A673 (cell line): ENCODE results near the gene M1AP.

Experiments used
- EZH2 ChIP-seq: fragments of 200-600 bp; sonication (generic); IDR thresholded peaks from 2 replicates; pipeline ENCODE4 v1.6.1; 2017; ENCODE audit warnings: borderline replicate concordance, low read depth, mild to moderate bottlenecking, mixed read lengths, antibody characterized with exemption, low read length; ENCODE audit not compliant: poor library complexity, severe bottlenecking
- TF ChIP-seq, protein P1 (sequence below): fragments of 300-800, 200-600 bp; sonication (generic); conservative IDR thresholded peaks from 2 replicates; pipeline ENCODE4 v1.5.1; 2017; ENCODE audit warnings: low read depth, mild to moderate bottlenecking, antibody characterized with exemption, low read length, moderate library complexity, mixed read lengths

DNA sequence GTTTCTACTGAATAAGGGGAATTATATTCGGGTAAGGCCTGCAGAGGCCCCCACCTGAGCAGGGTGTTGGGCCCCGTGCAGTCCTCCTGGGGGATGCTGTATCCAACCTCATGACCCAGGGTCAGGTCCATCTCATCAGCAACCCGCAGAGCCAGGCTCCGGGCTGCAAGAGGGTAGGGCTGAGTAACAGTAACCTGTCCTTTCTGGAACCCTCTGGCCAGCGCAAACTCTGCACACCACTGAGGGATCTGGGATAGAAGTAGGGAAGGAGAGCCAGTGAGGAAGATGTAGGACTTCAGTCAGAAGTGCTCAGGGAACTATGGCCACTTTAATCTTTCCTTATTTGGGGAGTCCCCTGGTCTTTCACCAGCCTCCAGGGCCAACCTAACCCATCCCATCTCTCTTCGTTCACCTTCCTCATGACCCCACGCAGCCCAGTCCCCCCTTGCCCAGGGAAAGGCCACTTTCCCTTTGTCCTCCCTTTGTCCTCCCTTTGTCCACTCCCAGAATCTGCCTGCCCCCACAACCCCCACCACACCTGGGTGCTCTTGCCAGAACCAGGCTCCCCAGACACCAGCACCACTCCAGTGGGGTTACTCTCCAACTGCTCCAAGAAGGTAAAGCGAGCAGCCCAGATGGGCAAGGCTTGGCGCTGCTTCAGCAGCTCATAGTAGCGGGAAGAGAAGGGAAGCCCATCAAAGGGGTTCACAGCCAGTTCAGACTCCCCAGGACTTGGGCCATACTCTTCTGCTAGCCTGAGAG, 123.0 kb downstream of the M1AP start:
- TF ChIP-seq, protein P1, sequence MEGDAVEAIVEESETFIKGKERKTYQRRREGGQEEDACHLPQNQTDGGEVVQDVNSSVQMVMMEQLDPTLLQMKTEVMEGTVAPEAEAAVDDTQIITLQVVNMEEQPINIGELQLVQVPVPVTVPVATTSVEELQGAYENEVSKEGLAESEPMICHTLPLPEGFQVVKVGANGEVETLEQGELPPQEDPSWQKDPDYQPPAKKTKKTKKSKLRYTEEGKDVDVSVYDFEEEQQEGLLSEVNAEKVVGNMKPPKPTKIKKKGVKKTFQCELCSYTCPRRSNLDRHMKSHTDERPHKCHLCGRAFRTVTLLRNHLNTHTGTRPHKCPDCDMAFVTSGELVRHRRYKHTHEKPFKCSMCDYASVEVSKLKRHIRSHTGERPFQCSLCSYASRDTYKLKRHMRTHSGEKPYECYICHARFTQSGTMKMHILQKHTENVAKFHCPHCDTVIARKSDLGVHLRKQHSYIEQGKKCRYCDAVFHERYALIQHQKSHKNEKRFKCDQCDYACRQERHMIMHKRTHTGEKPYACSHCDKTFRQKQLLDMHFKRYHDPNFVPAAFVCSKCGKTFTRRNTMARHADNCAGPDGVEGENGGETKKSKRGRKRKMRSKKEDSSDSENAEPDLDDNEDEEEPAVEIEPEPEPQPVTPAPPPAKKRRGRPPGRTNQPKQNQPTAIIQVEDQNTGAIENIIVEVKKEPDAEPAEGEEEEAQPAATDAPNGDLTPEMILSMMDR, result no peak
- TF ChIP-seq EZH2, result no peak
